ENCODE data around the gene ADORA2A.

GRCh38 chr22:24406322-24407277, 20.8 kb upstream of the ADORA2A start:
- no peak for TF ChIP-seq CTCF (IDR thresholded peaks at IDR 0.05)
- TF ChIP-seq POLR2A (IDR thresholded peaks at IDR 0.05), result no peak
- TF ChIP-seq POLR2AphosphoS5 (IDR thresholded peaks at IDR 0.05), result no peak

Data from breast epithelium (tissue), 3 donors.